ENCODE measurements around the gene CDC42BPB. TPM values are rescaled to one million over a fixed set of nuclear protein-coding genes. Genes with fewer than 3 reads are reported as not detected.

Gene CDC42BPB
- total RNA-seq, 1 donor from 2014 or later = 48.2 TPM

DNA sequence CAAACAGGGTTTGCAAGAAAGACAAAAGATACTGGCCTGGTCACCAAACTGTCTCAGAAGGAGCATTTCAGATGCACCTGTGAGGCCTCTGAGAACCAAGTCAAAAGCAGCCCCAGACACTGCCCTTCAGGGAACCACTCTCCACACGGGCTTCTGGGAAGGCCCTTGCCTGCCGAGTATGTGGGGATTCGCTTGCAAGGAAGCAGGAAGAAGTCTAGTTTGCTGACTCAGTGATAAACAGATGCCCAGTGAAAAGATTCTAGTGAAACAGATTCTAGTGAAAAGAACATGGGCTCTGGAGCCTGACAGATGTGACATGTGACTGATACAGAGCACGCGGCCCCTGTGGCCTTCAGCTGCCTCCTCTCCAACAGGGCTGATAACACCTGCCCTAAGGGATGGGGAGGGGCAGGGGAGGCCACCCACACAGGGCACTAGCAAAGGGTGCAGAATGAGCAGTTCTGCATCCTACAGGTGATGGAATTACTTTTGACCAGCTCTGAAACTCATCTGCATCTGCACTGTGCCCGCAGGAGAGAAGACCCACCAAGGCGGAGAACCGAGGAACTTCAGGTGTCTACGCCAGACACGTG is 115.8 kb downstream of the CDC42BPB start:
- Histone ChIP-seq H3K4me3 (no peak overlapping the region), H2AFZ (replicated peaks) (no peak overlapping the region), H4K20me1 (ENCODE audit: low read depth) (no peaks in the 10 kb centered on the region), H3K27me3 (no peaks in the 10 kb centered on the region), H3K4me1 (no peaks in the 10 kb centered on the region), H3K36me3 (no peaks in the 10 kb centered on the region), H3K9me3 (ENCODE audit: low read depth) (no peaks in the 10 kb centered on the region), H3K79me2 (ENCODE audit: low read depth) (no peaks in the 10 kb centered on the region), H3K9ac (no peak overlapping the region), H3F3A (ENCODE audit: low read depth) (no peaks in the 10 kb centered on the region), H3K4me2 (no peak overlapping the region), H3K27ac (no peak overlapping the region)
- Mint-ChIP-seq H3K27ac (no peak overlapping the region), H3K4me3 (no peak overlapping the region), H3K4me1 (no peaks in the 10 kb centered on the region), H3K9me3 (no peaks in the 10 kb centered on the region), H3K27me3 (ENCODE audit: insufficient read depth, low read depth) (peaks cover 5% of the 10 kb centered on the region), H3K36me3 (peaks cover 31% of the 10 kb centered on the region)
- TF ChIP-seq CTCF (IDR thresholded peaks at IDR 0.05) = no peak
- TF ChIP-seq EZH2 (IDR thresholded peaks at IDR 0.05) = no peak
- DNase-seq (ENCODE audit: low spot score) = no peak

DNA sequence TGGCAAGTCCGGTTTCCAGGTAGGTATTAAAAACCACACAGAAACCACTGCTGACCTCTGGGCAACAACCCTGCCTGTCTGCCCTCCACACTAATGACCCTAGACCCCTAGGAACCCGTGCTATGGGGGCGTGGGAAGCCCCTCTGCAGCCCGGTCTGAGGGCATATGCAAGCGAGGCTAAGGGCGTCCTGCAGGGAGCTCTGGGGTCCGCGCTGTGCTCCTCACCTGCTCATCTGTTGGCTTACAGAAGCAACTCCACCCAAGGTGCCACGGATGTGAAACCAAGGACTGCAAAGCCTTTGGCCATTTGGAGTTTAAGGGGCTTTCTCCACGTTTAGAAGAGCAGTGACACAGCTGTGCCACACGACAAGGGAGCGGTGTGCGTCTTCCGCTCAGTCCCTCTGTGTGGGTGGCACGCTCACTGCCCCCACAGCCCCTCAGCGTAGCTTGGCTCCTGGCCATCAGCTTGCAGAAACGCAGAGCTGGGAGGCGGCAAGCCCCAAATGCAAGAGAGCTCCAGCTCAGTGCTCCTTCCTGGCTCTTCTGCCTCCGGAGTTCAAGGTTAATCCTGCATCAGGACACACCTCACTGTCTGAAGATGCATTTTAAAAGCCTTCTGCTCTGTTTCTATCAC is 116.5 kb downstream of the CDC42BPB start:
- Histone ChIP-seq H4K20me1 (ENCODE audit: low read depth) (no peaks in the 10 kb centered on the region), H3K27me3 (no peaks in the 10 kb centered on the region), H2AFZ (replicated peaks) (no peak overlapping the region), H3K4me1 (no peaks in the 10 kb centered on the region), H3K4me3 (no peak overlapping the region), H3K9ac (no peak overlapping the region), H3K36me3 (no peaks in the 10 kb centered on the region), H3F3A (ENCODE audit: low read depth) (no peaks in the 10 kb centered on the region), H3K4me2 (no peak overlapping the region), H3K79me2 (ENCODE audit: low read depth) (no peaks in the 10 kb centered on the region), H3K9me3 (ENCODE audit: low read depth) (no peaks in the 10 kb centered on the region), H3K27ac (no peak overlapping the region)
- TF ChIP-seq CTCF (IDR thresholded peaks at IDR 0.05) (no peak), EZH2 (IDR thresholded peaks at IDR 0.05) (no peak), EZH2phosphoT487 (IDR thresholded peaks at IDR 0.05) (no peak)
- peaks cover 36% of the 10 kb centered on the region for H3K36me3 Mint-ChIP-seq
- no peak overlapping the region for H3K4me3 Mint-ChIP-seq
- H3K4me1 Mint-ChIP-seq = no peaks in the 10 kb centered on the region
- no peak for DNase-seq (ENCODE audit: low spot score)
- no peak overlapping the region for H3K27ac Mint-ChIP-seq
- peaks cover 5% of the 10 kb centered on the region for H3K27me3 Mint-ChIP-seq (ENCODE audit: insufficient read depth, low read depth)
- no peaks in the 10 kb centered on the region for H3K9me3 Mint-ChIP-seq

- Histone ChIP-seq H3K4me3 (no peak overlapping the region), H3K4me1 (no peaks in the 10 kb centered on the region), H3K79me2 (ENCODE audit: low read depth) (no peaks in the 10 kb centered on the region), H3F3A (ENCODE audit: low read depth) (no peaks in the 10 kb centered on the region), H3K36me3 (no peaks in the 10 kb centered on the region), H3K4me2 (no peak overlapping the region), H3K9ac (no peak overlapping the region), H2AFZ (replicated peaks) (no peak overlapping the region), H3K27ac (no peak overlapping the region), H3K27me3 (no peaks in the 10 kb centered on the region), H3K9me3 (ENCODE audit: low read depth) (no peaks in the 10 kb centered on the region), H4K20me1 (ENCODE audit: low read depth) (no peaks in the 10 kb centered on the region)
- Mint-ChIP-seq H3K27me3 (ENCODE audit: insufficient read depth, low read depth) (peaks cover 5% of the 10 kb centered on the region), H3K4me3 (no peak overlapping the region), H3K36me3 (peaks cover 33% of the 10 kb centered on the region), H3K4me1 (no peaks in the 10 kb centered on the region), H3K9me3 (no peaks in the 10 kb centered on the region), H3K27ac (no peak overlapping the region)
- no peak for DNase-seq (ENCODE audit: low spot score)
- TF ChIP-seq EZH2phosphoT487 (IDR thresholded peaks at IDR 0.05) (no peak), CTCF (IDR thresholded peaks at IDR 0.05) (no peak), EZH2 (IDR thresholded peaks at IDR 0.05) (no peak)
Measured at GRCh38 chr14:102939820-102940561, 117.4 kb downstream of the CDC42BPB start.

Measured in neural progenitor cell (in vitro differentiated cells).